Heart right ventricle (tissue), 16 donors: Measurements from ENCODE around the gene AKAIN1. TPM values are rescaled to one million over a fixed set of nuclear protein-coding genes. Genes with fewer than 3 reads are reported as not detected.

ENCODE experiments used
- ATAC-seq, 8 donors: fragments of 200-7000 bp; cut with Tn5 transposase; one replicate each; pipeline ENCODE4 v1.9.1; 2020; ENCODE audit warnings: mild to moderate bottlenecking in 8 of 8, moderate library complexity in 8 of 8, moderate number of reproducible peaks in 1 of 8
- DNase-seq, 2 donors: peaks; one replicate each; pipeline ENCODE4 v3.0.0-alpha.2; 2020
- H3K27ac ChIP-seq, 10 donors: fragments of 200-600 bp; sonication (generic) in 2 of 10; one replicate each; pipeline versions ENCODE4 v1.5.0 to v1.8.0; 2020 to 2022; ENCODE audit warnings: mild to moderate bottlenecking in 3 of 10
- H3K27me3 ChIP-seq, 7 donors: fragments of 200-600 bp; one replicate each; pipeline ENCODE4 v1.8.0; 2021 to 2022; ENCODE audit warnings: mild to moderate bottlenecking in 2 of 7
- H3K36me3 ChIP-seq, 9 donors: fragments of 200-600 bp; sonication (generic) in 1 of 9; one replicate each; pipeline versions ENCODE4 v1.5.0 to v1.8.0; 2020 to 2022; ENCODE audit warnings: mild to moderate bottlenecking in 2 of 9
- H3K4me1 ChIP-seq, 9 donors: fragments of 200-600 bp; sonication (generic) in 1 of 9; one replicate each; pipeline versions ENCODE4 v1.5.0 to v1.8.0; 2020 to 2022; ENCODE audit warnings: mild to moderate bottlenecking in 4 of 9
- H3K4me3 ChIP-seq, 10 donors: fragments of 200-600 bp; sonication (generic) in 2 of 10; one replicate each; pipeline versions ENCODE4 v1.5.0 to v1.8.0; 2020 to 2022; ENCODE audit warnings: mild to moderate bottlenecking in 7 of 10, moderate library complexity in 2 of 10
- H3K9me3 ChIP-seq, 11 donors: fragments of 200-600 bp in 10 of 11; sonication (generic) in 2 of 11; one replicate each; pipeline versions ENCODE4 v1.5.0 to v1.8.0; 2013 to 2022; ENCODE audit warnings: mild to moderate bottlenecking in 2 of 11, control low read depth in 1 of 11, moderate library complexity in 1 of 11
- CTCF ChIP-seq, 9 donors: fragments of 200-600 bp; sonication (generic) in 2 of 9; IDR thresholded peaks; one replicate each; pipeline versions ENCODE4 v1.5.0 to v1.8.0; 2021 to 2022; ENCODE audit warnings: antibody characterized with exemption in 9 of 9, mild to moderate bottlenecking in 5 of 9, moderate library complexity in 1 of 9
- WGBS, 2 donors: extraction: QIAGEN DNeasy Blood & Tissue Kit; methylation state at CpG; one replicate each; pipeline ENCODE4 v1.1.7; 2013; ENCODE audit warnings: inconsistent platforms in 1 of 2; 5-methylcytosine and 5-hydroxymethylcytosine counted together
- intact Hi-C, 10 donors: fragments of 100-400 bp; cut with DNase I; formaldehyde crosslinking; loops; one replicate each; pipeline versions ENCODE4 v1.11.1 to v1.14.2; 2022
- polyA plus RNA-seq, 2 donors: library from polyadenylated mRNA; stranded (reverse); fragments of 200-250 nt; gene quantifications; one replicate each; pipeline ENCODE4 v1.2.3, GENCODE V29; 2013
- total RNA-seq, 10 donors: library from RNA; stranded (reverse); fragmentation: NEBNext Ultra II Directional in 3 of 10; extraction: Animal tissue kit (Norgen Biotek cat#: 25700) in 3 of 10; gene quantifications; one replicate each; pipeline versions ENCODE4 v1.2.1 to v1.2.4, GENCODE V29; 2021 to 2023
- donor health status: Arrhythmogenic right ventricular cardiomyopathy.
- donor health status: ischemic (EF 13 %, LVEDD 7.1; RV severe dilation, severe dysfunction).
- donor health status: healthy with polysubstance abuse.
- donor health status: DM: no; HTN: yes; CAD: no.
- donor health status: DM: no; HTN: no; CAD: no.
- donor health status: ischemic (EF 25% LVEDD 6.9; RV normal size, moderate dysfunction).
- donor health status: ischemic (EF 25% LVEDD 5.7; RV mildly dilated, moderate dysfunction).
- donor health status: healthy.
- donor health status: DM: yes; HTN: yes; CAD: no.
- donor health status: Ischemic cardiomyopathy.
- donor health status: ischemic (EF 35%, LVEDD 5.7; RV mildly dilated, moderate dysfunction).
- donor health status: nonischemic (EF 11% LVEDD 7.7; RV severe dilation, severe dysfunction).
- donor health status: DM: yes; HTN: yes; CAD: no.
- donor health status: PGD.
- donor health status: ischemic (EF 29% LVEDD 5.4; RV normal size, mild dysfunction).
- donor health status: nonischemic (EF 23%, LVEDD 6.1; RV moderate dilation, normal function).

AKAIN1 gene
- total and polyA plus RNA-seq, 12 donors = not detected

GRCh38 chr18:5173646-5174045 is 23.4 kb downstream of the AKAIN1 start:
- H3K4me1 ChIP-seq = no peaks in the 10 kb centered on the region
- 83% methylated on average over 6 of the region's 6 CpGs for WGBS, 2 donors
- DNase-seq (no peak), ATAC-seq (no peak)
- no peak overlapping the region for H3K4me3 ChIP-seq
- intact Hi-C loops = no loop called here
- H3K27ac ChIP-seq = no peak overlapping the region
- no peak for TF ChIP-seq CTCF (IDR thresholded peaks at IDR 0.05)
- no peaks in the 10 kb centered on the region for H3K27me3 ChIP-seq
- H3K9me3 ChIP-seq = peaks cover 0 to 11% (median 0%) of the 10 kb centered on the region in 11 donors
- H3K36me3 ChIP-seq = no peaks in the 10 kb centered on the region

- 84 to 85% methylated on average over 2 of the region's 2 CpGs for WGBS, 2 donors
- Histone ChIP-seq H3K36me3 (no peaks in the 10 kb centered on the region), H3K27ac (no peak overlapping the region), H3K27me3 (no peaks in the 10 kb centered on the region), H3K4me1 (no peaks in the 10 kb centered on the region), H3K9me3 (peaks cover 0 to 11% (median 0%) of the 10 kb centered on the region in 11 donors), H3K4me3 (no peak overlapping the region)
- DNase-seq (no peak), ATAC-seq (no peak)
- intact Hi-C loops = no loop called here
- no peak for TF ChIP-seq CTCF (IDR thresholded peaks at IDR 0.05)
Observed at GRCh38 chr18:5173236-5173635, 23.8 kb downstream of the AKAIN1 start.

- intact Hi-C loops = no loop called here
- ATAC-seq (no peak), DNase-seq (no peak)
- peaks cover 0 to 11% (median 0%) of the 10 kb centered on the region in 11 donors for H3K9me3 ChIP-seq
- H3K4me1 ChIP-seq = no peaks in the 10 kb centered on the region
- WGBS, 2 donors = 43 to 49% methylated on average over 2 of the region's 2 CpGs
- no peak for TF ChIP-seq CTCF (IDR thresholded peaks at IDR 0.05)
- H3K4me3 ChIP-seq = no peak overlapping the region
- no peaks in the 10 kb centered on the region for H3K36me3 ChIP-seq
- H3K27me3 ChIP-seq = no peaks in the 10 kb centered on the region
- H3K27ac ChIP-seq = no peak overlapping the region
Observed at GRCh38 chr18:5167831-5168230, 29.2 kb downstream of the AKAIN1 start.

- H3K4me1 ChIP-seq = no peaks in the 10 kb centered on the region
- no peak for TF ChIP-seq CTCF (IDR thresholded peaks at IDR 0.05)
- no peak overlapping the region for H3K4me3 ChIP-seq
- no peak overlapping the region for H3K27ac ChIP-seq
- no peak for DNase-seq
- intact Hi-C loops = no loop called here
- WGBS, 2 donors = 47 to 51% methylated on average over 2 of the region's 2 CpGs
- H3K27me3 ChIP-seq = no peaks in the 10 kb centered on the region
- no peak for ATAC-seq
- peaks cover 0 to 9% (median 0%) of the 10 kb centered on the region in 11 donors for H3K9me3 ChIP-seq
- H3K36me3 ChIP-seq = no peaks in the 10 kb centered on the region
Observed at GRCh38 chr18:5166606-5167280, 30.3 kb downstream of the AKAIN1 start.
